SJSA1 (cell line): ENCODE data around the gene IRF1. TPM values are rescaled to one million over a fixed set of nuclear protein-coding genes. Genes with fewer than 3 reads are reported as not detected.

ENCODE experiments used
- DNase-seq, 2 experiments: peaks; one replicate each; pipeline ENCODE4 v3.0.0-alpha.2; 2015 to 2020; ENCODE audit warnings: low spot score in 2 of 2, low read depth in 1 of 2
- H3K27ac ChIP-seq: fragments of 250-450 bp; sonication (Bioruptor Pico); 2 replicates; pipeline ENCODE4 v1.5.1; 2020; ENCODE audit warnings: mild to moderate bottlenecking, moderate library complexity
- H3K27me3 ChIP-seq: fragments of 250-450 bp; sonication (Bioruptor Pico); replicated peaks from 2 replicates; pipeline ENCODE4 v1.5.1; 2020; ENCODE audit warnings: mild to moderate bottlenecking, moderate library complexity
- H3K36me3 ChIP-seq: fragments of 250-450 bp; sonication (Bioruptor Pico); 2 replicates; pipeline ENCODE4 v1.5.1; 2020; ENCODE audit warnings: mild to moderate bottlenecking
- H3K4me1 ChIP-seq: fragments of 250-450 bp; sonication (Bioruptor Pico); replicated peaks from 2 replicates; pipeline ENCODE4 v1.6.1; 2021; ENCODE audit warnings: mild to moderate bottlenecking
- H3K4me3 ChIP-seq: fragments of 250-450 bp; sonication (Bioruptor Pico); 2 replicates; pipeline ENCODE4 v1.5.1; 2020; ENCODE audit warnings: mild to moderate bottlenecking
- H3K9me3 ChIP-seq: fragments of 250-450 bp; sonication (Bioruptor Pico); replicated peaks from 2 replicates; pipeline ENCODE4 v1.5.1; 2020; ENCODE audit warnings: mild to moderate bottlenecking
- total RNA-seq: library from RNA; depleted of rRNA; stranded (reverse); fragments of >200 nt; shearing (Covaris generic); gene quantifications from 2 replicates; pipeline ENCODE4 v1.2.3, GENCODE V29; 2014

The IRF1 gene
- total RNA-seq, 1 experiment from 2014 or later = 18.4 TPM

DNA sequence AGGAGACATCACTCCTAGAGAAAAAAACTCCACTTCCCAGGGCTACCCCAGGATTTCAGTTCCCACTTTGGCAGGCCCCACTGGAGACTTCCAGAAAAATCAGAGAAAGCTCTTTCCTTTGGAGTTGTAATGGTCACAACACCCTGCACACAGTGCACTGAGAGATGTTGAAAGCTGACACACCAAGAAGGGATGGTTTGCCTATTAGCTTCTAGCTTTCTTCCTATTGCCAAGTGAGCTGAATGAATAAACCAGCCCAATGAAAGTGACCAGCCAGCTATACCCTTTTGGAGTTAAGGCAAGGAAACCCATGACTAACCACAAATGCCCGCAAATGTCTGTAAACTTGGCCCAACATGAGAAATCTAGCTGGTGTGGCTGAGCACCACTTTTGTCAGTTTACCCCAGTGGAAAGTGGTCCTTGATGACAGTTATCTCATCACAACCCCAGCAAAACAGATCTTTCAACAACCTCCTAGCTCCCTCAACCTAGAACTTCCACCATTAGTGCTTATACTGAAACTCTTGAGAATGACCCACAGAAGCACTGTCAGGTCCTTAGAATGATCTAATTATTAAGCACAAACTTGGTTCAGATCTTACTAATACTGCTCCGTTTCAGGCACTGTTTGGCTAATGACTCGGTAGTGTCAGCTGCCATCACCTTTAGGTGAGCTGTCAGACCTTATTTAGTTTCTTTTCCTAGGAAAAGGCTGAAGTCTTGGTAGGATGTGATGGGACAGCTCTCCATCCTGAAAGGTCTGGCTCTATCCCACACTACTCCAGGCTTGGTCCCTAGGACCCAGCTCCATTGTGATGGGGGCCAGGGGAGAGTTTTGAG, 11.2 kb downstream of the IRF1 start:
- no peaks in the 10 kb centered on the region for H3K27me3 ChIP-seq
- DNase-seq = no peak
- no peaks in the 10 kb centered on the region for H3K9me3 ChIP-seq
- H3K4me3 ChIP-seq = no peak overlapping the region
- peaks cover 13% of the 10 kb centered on the region for H3K4me1 ChIP-seq
- no peak overlapping the region for H3K27ac ChIP-seq
- peaks cover 35% of the 10 kb centered on the region for H3K36me3 ChIP-seq

DNA sequence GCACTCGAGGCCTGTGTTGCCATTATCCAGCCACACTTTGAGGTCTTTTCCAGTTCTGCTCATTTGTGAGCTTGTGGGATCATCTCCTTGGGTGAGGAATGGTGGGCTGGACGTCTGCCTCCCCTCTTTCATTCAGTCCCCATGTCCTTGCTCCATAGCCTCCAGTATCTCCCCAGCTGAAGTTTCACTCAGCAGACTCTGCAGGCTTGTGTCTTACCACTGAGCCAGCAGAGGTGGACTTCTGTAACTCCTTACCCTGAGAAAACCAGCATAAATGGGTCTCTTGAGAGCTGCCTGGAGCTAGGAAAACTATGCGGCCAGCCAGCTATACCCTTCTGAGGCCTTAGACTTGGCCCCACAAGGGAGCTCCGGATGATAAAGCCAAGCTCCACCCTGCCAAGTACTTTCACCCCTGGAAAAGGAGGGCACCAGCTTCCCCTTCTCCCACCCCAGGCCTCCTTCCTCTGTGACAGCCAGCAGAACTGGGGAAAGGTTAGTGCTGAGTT, 12.2 kb downstream of the IRF1 start:
- Histone ChIP-seq H3K27ac (no peak overlapping the region), H3K4me1 (peaks cover 13% of the 10 kb centered on the region), H3K4me3 (no peak overlapping the region), H3K9me3 (no peaks in the 10 kb centered on the region), H3K27me3 (no peaks in the 10 kb centered on the region), H3K36me3 (peaks cover 26% of the 10 kb centered on the region)
- no peak for DNase-seq

DNA sequence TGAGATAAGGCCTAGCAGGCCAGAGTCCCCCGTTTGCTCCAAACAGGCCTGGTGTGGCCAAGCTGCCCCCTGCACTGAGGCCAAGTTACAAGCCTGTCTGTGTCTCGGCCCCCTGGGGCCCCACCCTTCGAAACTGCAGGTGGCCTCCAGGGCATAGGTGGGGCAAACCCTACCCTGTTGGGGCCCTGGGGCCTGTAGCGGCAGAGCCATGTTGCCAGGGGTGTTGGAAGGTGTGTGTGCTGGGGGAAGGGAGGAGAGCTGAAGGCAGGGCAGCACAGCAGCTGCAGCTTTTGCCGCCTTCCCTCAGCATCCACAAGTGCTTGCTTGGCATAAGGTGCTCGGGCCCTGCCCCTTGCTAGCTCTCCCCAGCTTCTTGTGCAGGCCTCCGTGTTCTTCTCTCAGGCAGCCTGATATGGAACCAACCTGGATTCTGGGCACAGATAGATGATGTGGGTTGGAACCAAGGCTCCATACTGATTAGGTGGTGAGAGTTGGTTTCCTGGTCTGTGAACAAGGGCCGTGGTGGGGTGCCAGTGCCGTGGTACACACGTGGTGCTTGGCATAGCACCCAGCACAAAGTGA, 12.7 kb downstream of the IRF1 start:
- no peaks in the 10 kb centered on the region for H3K27me3 ChIP-seq
- peaks cover 13% of the 10 kb centered on the region for H3K4me1 ChIP-seq
- no peaks in the 10 kb centered on the region for H3K9me3 ChIP-seq
- no peak overlapping the region for H3K27ac ChIP-seq
- H3K4me3 ChIP-seq = no peak overlapping the region
- no peak for DNase-seq
- peaks cover 20% of the 10 kb centered on the region for H3K36me3 ChIP-seq

DNA sequence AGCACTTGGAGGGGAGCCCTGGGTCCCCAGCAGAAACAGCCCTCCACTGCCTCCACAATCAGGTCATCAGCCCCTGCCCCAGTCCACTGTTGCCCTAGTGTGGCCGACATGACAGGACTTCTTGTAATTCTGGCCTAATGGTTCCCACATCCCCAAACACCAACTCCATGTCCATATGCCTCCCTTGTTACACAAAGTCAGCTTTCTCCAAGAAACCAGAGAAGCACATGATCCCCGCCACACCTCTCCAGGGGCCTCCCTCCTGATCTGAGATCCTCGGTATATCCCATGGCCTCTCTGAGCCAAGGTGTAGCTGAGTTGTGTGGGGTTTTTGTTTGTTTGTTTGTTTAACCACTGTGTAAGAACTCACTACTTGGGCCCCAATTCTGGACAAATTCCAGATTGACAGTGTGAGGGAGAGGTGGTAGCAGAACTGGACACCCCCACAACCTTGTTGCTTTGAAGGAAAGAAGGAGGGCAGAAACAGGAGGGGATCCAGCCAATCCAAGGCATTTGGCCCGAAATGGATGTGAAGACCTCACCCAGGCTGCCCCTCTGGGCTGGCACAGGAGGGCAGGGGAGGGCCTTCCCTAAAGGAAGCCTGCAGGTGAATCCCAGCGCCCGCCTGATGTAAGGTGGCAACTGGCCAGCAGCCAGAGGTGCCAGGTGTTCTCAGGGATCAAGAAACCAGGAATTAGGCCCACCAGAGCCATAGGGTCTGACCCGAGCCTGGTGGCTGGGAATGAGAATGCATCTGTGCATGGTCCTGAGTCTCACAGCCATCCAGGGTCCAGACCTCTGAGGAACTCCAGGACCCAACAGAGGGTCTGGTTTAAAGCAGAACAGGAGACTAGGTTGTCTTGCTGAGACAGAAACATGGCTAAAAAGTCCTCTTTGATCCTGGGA, 13.4 kb downstream of the IRF1 start:
- Histone ChIP-seq H3K4me3 (no peak overlapping the region), H3K36me3 (peaks cover 14% of the 10 kb centered on the region), H3K4me1 (peaks cover 13% of the 10 kb centered on the region), H3K9me3 (no peaks in the 10 kb centered on the region), H3K27ac (no peak overlapping the region), H3K27me3 (no peaks in the 10 kb centered on the region)
- no peak for DNase-seq

DNA sequence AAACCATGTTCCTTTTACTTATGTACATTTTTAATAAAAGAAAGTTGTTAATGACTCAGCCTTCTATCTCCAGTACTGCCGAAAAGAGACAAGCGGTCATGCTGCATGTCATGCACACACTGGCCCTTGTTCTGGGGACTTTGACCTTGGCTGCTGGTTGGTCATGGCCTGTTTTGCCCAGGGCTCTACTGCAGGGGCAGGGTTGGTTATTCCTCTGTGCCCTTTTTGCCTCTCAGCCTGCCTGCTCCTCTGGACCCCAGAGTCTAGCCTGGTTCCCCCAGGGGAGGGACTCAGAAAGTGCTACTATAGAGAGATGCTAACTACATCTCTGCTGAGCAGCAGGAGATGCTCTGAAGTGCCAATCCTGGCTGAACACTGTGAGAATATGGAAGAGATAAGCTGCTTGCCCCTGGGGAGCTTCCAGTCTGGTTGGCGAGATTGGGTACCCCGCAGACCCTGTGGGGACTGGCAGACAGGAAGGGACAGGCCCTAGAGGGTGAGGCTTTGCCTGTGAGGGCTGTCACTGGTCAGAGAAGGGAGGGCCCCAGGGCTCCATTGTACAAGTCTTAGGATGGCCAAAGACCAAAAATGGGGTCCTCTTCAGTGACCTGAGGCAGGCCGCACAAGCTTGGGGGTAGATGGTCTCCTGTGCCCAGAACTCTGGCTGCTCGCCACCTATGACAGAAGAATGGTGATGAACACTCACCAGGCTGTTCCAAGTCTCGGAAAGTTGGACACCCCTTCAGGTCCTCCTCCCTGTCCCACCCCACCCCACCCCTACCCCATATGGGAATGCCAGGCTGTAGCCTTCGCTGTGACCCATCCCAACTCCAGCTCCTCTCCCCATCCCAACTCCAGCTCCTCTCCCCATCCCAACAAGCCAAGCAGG, 14.3 kb downstream of the IRF1 start:
- Histone ChIP-seq H3K9me3 (no peaks in the 10 kb centered on the region), H3K27ac (no peak overlapping the region), H3K4me1 (peaks cover 13% of the 10 kb centered on the region), H3K27me3 (no peaks in the 10 kb centered on the region), H3K4me3 (no peak overlapping the region), H3K36me3 (peaks cover 7% of the 10 kb centered on the region; the same call in 1 of the 2 replicates)
- DNase-seq = no peak

DNA sequence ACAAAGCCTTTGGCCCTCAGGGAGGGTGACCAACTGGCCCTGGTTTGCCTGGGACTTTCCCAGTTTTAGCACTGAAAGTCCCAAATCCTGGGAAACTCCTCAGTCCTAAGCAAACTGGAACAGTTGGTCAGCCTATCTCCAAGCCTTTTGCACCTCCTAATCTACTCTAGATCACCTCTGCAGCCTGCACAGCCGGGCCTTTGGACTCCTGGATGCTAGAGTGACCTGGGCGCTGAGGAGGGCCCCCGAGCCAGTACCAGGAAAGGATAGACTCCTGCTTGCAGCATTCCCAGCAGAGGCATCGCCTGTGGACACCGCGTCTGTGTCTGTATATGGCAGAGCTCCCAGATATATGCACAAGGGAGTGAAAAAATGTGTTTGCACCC, 15.1 kb downstream of the IRF1 start:
- Histone ChIP-seq H3K4me3 (no peak overlapping the region), H3K4me1 (peaks cover 13% of the 10 kb centered on the region), H3K27me3 (no peaks in the 10 kb centered on the region), H3K36me3 (0 out of 2 replicates have a peak, but pooled peaks cover 2% of the 10 kb centered on the region), H3K9me3 (no peaks in the 10 kb centered on the region), H3K27ac (no peak overlapping the region)
- DNase-seq = no peak

DNA sequence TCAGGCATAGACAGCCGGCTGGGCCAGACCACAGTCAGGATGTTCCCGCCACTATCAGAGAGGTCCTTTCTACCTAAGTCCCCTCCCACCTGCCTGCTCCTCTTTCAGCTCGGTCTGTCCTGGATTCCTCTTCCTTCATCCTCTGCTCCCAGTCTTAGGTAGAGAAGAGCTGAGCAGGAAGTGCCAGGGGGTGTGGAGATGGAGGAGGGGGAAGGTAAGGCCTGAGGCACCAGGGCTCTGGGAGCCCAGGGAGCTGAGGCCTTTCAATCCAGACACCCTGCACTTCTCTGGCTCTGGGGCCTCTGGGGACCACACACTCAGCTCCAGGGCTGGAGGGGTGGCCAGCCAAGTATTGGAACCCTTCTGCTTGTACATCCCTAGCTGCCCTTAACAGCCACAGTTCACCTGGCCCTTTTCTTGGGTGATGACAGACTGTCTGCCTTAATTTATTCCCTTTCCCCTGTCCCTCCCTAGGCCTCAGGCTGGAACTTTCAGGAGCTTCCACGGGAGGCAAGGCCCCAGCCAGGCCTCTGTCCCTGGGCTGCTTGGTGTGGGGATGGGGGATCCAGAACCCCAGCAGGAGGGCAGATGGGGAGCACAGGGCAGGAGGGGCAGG, 15.6 kb downstream of the IRF1 start:
- no peak for DNase-seq
- Histone ChIP-seq H3K9me3 (no peaks in the 10 kb centered on the region), H3K36me3 (0 out of 2 replicates have a peak, but pooled peaks cover 2% of the 10 kb centered on the region), H3K27me3 (no peaks in the 10 kb centered on the region), H3K4me1 (peaks cover 13% of the 10 kb centered on the region), H3K27ac (no peak overlapping the region), H3K4me3 (no peak overlapping the region)

DNA sequence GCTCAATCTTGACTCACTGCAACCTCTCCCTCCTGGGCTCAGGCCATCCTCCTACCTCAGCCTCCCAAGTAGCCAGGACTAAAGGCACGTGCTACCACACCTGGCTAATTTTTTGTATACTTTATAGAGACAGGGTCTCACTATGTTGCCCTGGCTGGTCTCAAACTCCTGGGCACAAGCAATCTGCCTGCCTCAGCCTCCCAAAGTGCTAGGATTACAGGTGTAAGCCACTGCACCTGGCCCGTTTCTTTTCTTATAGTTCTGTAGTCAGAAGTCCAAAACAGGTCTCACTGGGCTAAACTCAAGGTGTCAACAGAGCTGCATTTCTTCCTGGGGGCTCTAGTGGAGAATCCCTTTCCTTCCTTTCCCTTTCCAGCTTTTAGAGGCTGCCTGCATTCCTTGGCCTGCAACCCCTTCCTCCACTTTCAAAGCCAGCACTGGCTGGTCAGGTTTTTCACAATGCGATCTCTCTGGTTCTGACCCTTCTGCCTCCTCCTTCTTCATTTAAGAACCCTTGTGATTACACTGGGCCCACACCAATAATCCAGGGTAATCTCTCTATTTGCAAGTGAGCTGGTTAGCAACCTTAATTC, 16.3 kb downstream of the IRF1 start:
- no peak overlapping the region for H3K4me3 ChIP-seq
- H3K36me3 ChIP-seq = 0 out of 2 replicates have a peak, but pooled peaks cover 2% of the 10 kb centered on the region
- no peaks in the 10 kb centered on the region for H3K27me3 ChIP-seq
- no peak for DNase-seq
- H3K4me1 ChIP-seq = peaks cover 18% of the 10 kb centered on the region
- H3K27ac ChIP-seq = no peak overlapping the region
- no peaks in the 10 kb centered on the region for H3K9me3 ChIP-seq

DNA sequence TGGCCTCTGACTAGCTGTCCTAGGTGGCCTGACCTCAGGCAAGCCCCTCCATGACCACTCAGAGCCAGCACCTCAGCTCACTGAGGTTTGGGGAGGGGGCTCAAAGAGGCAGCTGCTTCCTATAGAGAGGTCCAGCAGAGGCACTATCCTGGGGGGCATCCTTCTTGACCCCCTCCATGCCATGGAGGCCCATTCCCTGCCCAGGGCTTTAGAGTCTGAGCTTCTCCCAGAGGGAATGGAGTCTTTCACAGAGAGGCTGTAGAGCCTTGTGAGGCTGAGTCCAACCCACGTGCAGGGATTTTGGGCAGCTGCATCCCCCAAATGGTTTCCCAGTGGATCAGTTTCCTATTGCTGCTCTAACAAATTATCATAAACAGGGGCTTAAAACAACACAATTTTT, 16.9 kb downstream of the IRF1 start:
- Histone ChIP-seq H3K36me3 (0 out of 2 replicates have a peak, but pooled peaks cover 2% of the 10 kb centered on the region), H3K4me3 (no peak overlapping the region), H3K9me3 (no peaks in the 10 kb centered on the region), H3K4me1 (peaks cover 20% of the 10 kb centered on the region), H3K27ac (no peak overlapping the region), H3K27me3 (no peaks in the 10 kb centered on the region)
- DNase-seq = no peak

DNA sequence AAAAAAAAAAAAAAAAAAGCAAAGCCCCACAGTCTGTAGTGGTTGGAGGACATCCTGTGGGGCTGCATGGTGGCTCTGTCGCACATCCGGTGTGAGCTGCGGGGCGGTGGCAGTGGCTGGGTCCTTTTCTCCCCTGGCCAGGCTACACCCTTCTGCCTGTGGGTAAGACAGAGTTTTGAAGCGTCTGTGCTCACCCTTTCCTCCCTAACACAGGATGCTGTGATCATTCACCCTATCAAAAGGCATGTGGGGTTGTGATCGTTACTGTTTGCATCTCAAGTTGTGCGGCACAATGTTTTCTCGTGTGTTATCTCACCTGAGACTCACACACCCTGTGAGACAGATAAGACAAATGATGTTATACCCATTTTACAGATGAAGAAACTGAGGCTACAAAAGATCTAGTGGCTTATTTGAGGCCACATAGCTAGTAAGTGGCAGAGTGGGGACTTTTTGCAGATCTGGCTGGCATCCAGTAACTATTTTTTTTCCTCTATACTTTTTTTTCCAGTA, 17.5 kb downstream of the IRF1 start:
- no peak for DNase-seq
- Histone ChIP-seq H3K4me1 (peaks cover 20% of the 10 kb centered on the region), H3K27me3 (no peaks in the 10 kb centered on the region), H3K9me3 (no peaks in the 10 kb centered on the region), H3K27ac (no peak overlapping the region), H3K36me3 (0 out of 2 replicates have a peak, but pooled peaks cover 2% of the 10 kb centered on the region), H3K4me3 (no peak overlapping the region)

DNA sequence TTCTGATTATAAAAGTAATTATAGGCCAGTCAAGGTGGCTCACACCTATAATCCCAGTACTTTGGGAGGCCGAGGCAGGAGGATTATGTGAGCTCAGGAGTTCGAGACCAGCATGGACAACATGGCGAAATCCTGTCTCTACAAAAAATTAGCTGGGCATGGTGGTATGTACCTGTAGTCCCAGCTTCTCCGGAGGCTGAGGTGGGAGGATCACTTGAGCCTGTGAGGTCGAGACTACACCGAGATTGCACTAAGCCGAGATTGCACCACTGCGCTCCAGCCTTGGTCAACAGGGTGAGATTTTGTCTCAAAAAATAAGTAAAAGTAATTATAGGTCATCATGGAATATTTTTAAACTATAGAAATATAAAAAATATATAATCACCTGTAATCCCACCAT, 18.1 kb downstream of the IRF1 start:
- Histone ChIP-seq H3K27ac (no peak overlapping the region), H3K4me1 (peaks cover 26% of the 10 kb centered on the region)

DNA sequence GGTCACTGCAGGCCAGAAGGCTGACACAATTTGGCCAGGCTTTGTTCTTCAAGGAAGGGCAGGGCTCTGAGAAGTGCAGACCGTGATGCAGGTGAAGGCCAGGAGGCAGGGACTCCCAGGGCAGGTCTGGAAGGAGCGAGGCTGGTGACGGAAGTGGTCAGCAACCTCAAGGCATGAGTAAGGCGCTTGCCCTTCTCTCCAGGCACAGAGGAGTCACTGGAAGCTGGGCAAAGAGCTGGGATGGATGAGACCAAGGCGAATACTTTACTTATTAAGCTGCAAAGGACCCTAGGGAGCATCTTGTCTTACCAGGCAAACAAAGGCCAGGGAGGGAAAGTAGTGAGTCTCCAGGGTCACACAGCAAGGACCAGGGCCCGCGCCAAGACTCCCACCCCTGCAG, 18.6 kb downstream of the IRF1 start:
- no peak overlapping the region for H3K4me3 ChIP-seq
- peaks cover 31% of the 10 kb centered on the region for H3K4me1 ChIP-seq
- no peak overlapping the region for H3K27ac ChIP-seq
- DNase-seq = no peak
- H3K9me3 ChIP-seq = no peaks in the 10 kb centered on the region
- H3K36me3 ChIP-seq = 0 out of 2 replicates have a peak, but pooled peaks cover under 1% of the 10 kb centered on the region
- H3K27me3 ChIP-seq = no peaks in the 10 kb centered on the region

More for the DNA sequence above, 18.1 kb downstream of the IRF1 start:
- Histone ChIP-seq H3K4me3 (no peak overlapping the region), H3K27me3 (no peaks in the 10 kb centered on the region), H3K9me3 (no peaks in the 10 kb centered on the region), H3K36me3 (0 out of 2 replicates have a peak, but pooled peaks cover 2% of the 10 kb centered on the region)
- DNase-seq = no peak
